ENCODE measurements around the gene NEK10. TPM values are rescaled to one million over a fixed set of nuclear protein-coding genes. Genes with fewer than 3 reads are reported as not detected.
A peak's percentile ranks its signal among the peaks of the same experiment; 100 is the strongest.

Gene NEK10
- total and polyA plus RNA-seq, 4 donors: 3.5 to 60.3 (median 12.8) TPM

- H3K27me3 ChIP-seq (ENCODE audit: control insufficient read depth in 3 of 3, insufficient read depth in 3 of 3, low read length in 2 of 3): no peaks in the 10 kb centered on the region
- peaks cover 0 to 3% (median 0%) of the 10 kb centered on the region in 5 donors for H3K4me1 ChIP-seq (ENCODE audit: control insufficient read depth in 5 of 5, insufficient read depth in 5 of 5, low read length in 5 of 5)
- DNase-seq (peak in 2 of 3 donors; percentile 50 to 58), ATAC-seq (ENCODE audit: insufficient read depth, low FRiP score) (peak; percentile 70)
- no peaks in the 10 kb centered on the region for H3K9me3 ChIP-seq (ENCODE audit: control insufficient read depth in 4 of 4, insufficient read depth in 3 of 4, low read length in 3 of 4)
- no peak overlapping the region for H3K27ac ChIP-seq (ENCODE audit: low read depth in 1 of 2, low read length in 1 of 2)
- H3K4me3 ChIP-seq: no peak overlapping the region
- peak; percentile 37 for TF ChIP-seq CTCF (IDR thresholded peaks at IDR 0.05; ENCODE audit: control extremely low read depth, extremely low read depth)
- no peak overlapping the region for H3K9ac ChIP-seq (ENCODE audit: insufficient read depth in 1 of 2, low read length in 2 of 2)
- no peaks in the 10 kb centered on the region for H3K36me3 ChIP-seq (ENCODE audit: control insufficient read depth in 4 of 4, insufficient read depth in 4 of 4, low read length in 4 of 4)
- WGBS, 2 donors: 33 to 34% methylated on average over 1 of the region's 1 CpG
These were observed 11.4 kb downstream of the NEK10 start for GRCh38 chr3:27357665-27358258.

DNA sequence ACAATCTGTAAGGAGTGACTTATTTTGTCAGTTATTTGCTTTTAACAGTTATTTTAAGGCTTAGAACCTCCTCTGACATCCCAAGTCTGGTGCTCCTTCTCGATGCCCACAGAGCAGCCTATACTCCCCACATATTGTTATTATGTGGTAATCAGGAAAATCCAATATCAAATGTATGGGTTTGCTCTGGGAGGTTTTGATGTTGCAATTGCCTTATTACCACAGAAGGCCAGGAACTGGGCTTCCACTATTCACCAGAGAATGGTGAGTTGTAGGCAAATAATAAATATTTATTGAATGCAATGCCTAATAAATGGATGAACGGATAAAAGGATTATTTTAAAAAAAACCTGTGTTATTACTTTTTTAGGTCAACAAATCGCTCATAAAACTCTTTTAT lies 12.2 kb downstream of the NEK10 start:
- ATAC-seq (ENCODE audit: insufficient read depth, low FRiP score) (no peak), DNase-seq (no peak)
- no peak for TF ChIP-seq CTCF (IDR thresholded peaks at IDR 0.05; ENCODE audit: control extremely low read depth, extremely low read depth)
- no peaks in the 10 kb centered on the region for H3K36me3 ChIP-seq (ENCODE audit: control insufficient read depth in 4 of 4, insufficient read depth in 4 of 4, low read length in 4 of 4)
- H3K9me3 ChIP-seq (ENCODE audit: control insufficient read depth in 4 of 4, insufficient read depth in 3 of 4, low read length in 3 of 4): no peaks in the 10 kb centered on the region
- no peak overlapping the region for H3K4me3 ChIP-seq
- WGBS, 2 donors: 60 to 78% methylated on average over 3 of the region's 3 CpGs
- peaks cover 0 to 3% (median 0%) of the 10 kb centered on the region in 5 donors for H3K4me1 ChIP-seq (ENCODE audit: control insufficient read depth in 5 of 5, insufficient read depth in 5 of 5, low read length in 5 of 5)
- no peak overlapping the region for H3K27ac ChIP-seq (ENCODE audit: low read depth in 1 of 2, low read length in 1 of 2)
- H3K27me3 ChIP-seq (ENCODE audit: control insufficient read depth in 3 of 3, insufficient read depth in 3 of 3, low read length in 2 of 3): no peaks in the 10 kb centered on the region
- no peak overlapping the region for H3K9ac ChIP-seq (ENCODE audit: insufficient read depth in 1 of 2, low read length in 2 of 2)

DNA sequence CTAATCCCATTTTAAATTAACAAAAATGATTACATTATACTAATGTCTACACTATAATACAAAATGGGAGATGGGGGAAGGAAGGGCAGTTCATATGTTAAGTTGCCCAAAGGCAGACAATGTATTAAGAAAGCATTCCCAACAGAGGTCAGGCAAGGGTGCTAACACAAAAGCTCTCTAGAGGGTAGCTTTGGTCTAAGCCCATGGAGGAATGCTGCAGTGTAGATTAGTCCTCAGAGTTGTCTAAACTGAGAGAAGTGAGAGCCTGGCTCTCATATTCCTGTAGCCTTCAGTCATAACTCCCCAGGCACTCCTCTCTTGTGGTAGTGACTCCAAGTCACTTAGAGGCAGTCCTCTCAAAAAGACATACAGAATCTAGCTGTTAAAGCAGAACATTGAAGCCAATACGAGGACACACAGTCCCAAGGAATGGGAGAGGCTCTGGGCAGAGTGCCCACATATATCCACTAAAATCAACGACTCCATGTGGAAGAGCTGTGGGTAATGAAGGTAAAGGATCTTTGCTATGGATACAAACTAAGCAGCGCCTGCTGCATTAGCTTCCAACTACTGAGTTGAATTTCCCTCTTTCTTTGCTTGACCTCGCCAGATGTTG lies 14.5 kb downstream of the NEK10 start:
- no peak for TF ChIP-seq CTCF (IDR thresholded peaks at IDR 0.05; ENCODE audit: control extremely low read depth, extremely low read depth)
- Histone ChIP-seq H3K27me3 (ENCODE audit: control insufficient read depth in 3 of 3, insufficient read depth in 3 of 3, low read length in 2 of 3) (no peaks in the 10 kb centered on the region), H3K27ac (ENCODE audit: low read depth in 1 of 2, low read length in 1 of 2) (no peak overlapping the region), H3K36me3 (ENCODE audit: control insufficient read depth in 4 of 4, insufficient read depth in 4 of 4, low read length in 4 of 4) (no peaks in the 10 kb centered on the region), H3K9ac (ENCODE audit: insufficient read depth in 1 of 2, low read length in 2 of 2) (no peak overlapping the region), H3K9me3 (ENCODE audit: control insufficient read depth in 4 of 4, insufficient read depth in 3 of 4, low read length in 3 of 4) (no peaks in the 10 kb centered on the region), H3K4me3 (no peak overlapping the region), H3K4me1 (ENCODE audit: control insufficient read depth in 5 of 5, insufficient read depth in 5 of 5, low read length in 5 of 5) (peaks cover 0 to 4% (median 0%) of the 10 kb centered on the region in 5 donors)
- no peak for ATAC-seq (ENCODE audit: insufficient read depth, low FRiP score)
- DNase-seq: no peak
- WGBS, 2 donors: 76 to 84% methylated on average over 4 of the region's 4 CpGs

Data from lung (tissue), 12 donors.